MM.1S (cell line): ENCODE measurements around the gene EIF3M.

Source experiments
- EZH2 ChIP-seq: fragments of 300-600 bp; sonication (generic); optimal IDR thresholded peaks from 2 replicates; pipeline ENCODE3; 2017; ENCODE audit warnings: low read depth, mild to moderate bottlenecking, antibody characterized with exemption, low read length, mixed read lengths
- EZH2phosphoT487 ChIP-seq: fragments of 300-600 bp; sonication (generic); IDR thresholded peaks from 2 replicates; pipeline ENCODE4 v1.6.1; 2018; ENCODE audit warnings: antibody characterized with exemption, low read length
- TF ChIP-seq, protein P1 (sequence below): fragments of 300-600 bp; sonication (generic); IDR thresholded peaks from 2 replicates; pipeline ENCODE4 v1.5.1; 2016; ENCODE audit warnings: antibody characterized with exemption, low read length, mixed read lengths

DNA sequence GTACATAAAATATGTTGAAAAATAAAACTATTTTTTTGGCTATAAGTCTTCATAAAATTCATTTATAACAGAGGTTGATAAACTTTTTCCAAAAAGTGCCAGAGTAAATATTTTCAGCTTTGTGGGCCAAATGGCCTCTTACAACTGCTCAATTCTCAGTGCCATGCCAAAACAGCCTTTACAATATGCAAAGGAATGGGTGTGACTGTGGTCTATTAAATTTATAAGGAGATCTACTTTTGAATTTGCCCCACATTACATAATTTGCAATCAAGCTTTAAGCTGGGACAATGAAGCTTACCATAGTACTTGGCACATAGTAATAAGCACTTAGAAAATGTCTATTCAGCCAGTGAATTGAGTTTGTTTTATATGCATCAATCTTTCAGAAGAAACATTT, 22.6 kb downstream of the EIF3M start:
- TF ChIP-seq, protein P1, sequence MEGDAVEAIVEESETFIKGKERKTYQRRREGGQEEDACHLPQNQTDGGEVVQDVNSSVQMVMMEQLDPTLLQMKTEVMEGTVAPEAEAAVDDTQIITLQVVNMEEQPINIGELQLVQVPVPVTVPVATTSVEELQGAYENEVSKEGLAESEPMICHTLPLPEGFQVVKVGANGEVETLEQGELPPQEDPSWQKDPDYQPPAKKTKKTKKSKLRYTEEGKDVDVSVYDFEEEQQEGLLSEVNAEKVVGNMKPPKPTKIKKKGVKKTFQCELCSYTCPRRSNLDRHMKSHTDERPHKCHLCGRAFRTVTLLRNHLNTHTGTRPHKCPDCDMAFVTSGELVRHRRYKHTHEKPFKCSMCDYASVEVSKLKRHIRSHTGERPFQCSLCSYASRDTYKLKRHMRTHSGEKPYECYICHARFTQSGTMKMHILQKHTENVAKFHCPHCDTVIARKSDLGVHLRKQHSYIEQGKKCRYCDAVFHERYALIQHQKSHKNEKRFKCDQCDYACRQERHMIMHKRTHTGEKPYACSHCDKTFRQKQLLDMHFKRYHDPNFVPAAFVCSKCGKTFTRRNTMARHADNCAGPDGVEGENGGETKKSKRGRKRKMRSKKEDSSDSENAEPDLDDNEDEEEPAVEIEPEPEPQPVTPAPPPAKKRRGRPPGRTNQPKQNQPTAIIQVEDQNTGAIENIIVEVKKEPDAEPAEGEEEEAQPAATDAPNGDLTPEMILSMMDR = no peak
- TF ChIP-seq EZH2 (no peak), EZH2phosphoT487 (no peak)
